ENCODE results near the gene ETFRF1.

DNA sequence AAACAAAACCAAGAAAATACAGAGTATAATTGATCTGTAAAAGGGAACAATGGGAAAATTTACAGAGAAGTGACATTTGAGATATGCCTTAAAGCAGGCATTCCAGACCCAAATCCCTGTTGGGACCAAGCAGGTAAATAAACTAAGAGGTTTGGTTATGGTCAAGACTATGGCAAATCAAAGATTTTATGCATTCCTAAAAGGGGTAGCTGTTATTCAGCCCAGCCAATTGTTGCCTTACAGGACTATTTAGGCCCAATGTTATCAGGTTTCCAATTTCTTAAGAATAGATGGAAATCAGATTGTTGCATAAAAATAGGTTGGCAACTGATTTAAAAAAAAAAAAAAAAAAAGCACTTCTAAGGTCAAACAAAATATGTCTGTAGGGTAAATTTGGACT, 5.4 kb upstream of the ETFRF1 start:
- TF ChIP-seq CTCF (IDR thresholded peaks at IDR 0.05) (no peak), POLR2A (IDR thresholded peaks at IDR 0.05) (no peak)
